ENCODE measurements around the gene TXNIP. TPM values are rescaled to one million over a fixed set of nuclear protein-coding genes. Genes with fewer than 3 reads are reported as not detected.

TXNIP gene
- polyA plus RNA-seq, 1 of the 3 experiments (the other 2 are of a cell fraction): 44.6 TPM

- POLR2A ChIA-PET: no interaction called here
Measured at GRCh38 chr1:146001709-146002108, 5.3 kb upstream of the TXNIP start.

More at GRCh38 chr1:146001709-146002108, 5.3 kb upstream of the TXNIP start:
- H3K4me2 ChIP-seq: no peak overlapping the region
- no peak overlapping the region for H3K9ac ChIP-seq
- H3K27me3 ChIP-seq (ENCODE audit: insufficient read depth): no peaks in the 10 kb centered on the region
- no peak overlapping the region for H3K4me3 ChIP-seq (ENCODE audit: low read depth in 2 of 2, low read length in 1 of 2)
- H3K4me1 ChIP-seq (ENCODE audit: control insufficient read depth in 1 of 2, insufficient read depth in 2 of 2, low read depth in 1 of 2, low read length in 1 of 2): peaks cover 6 to 20% of the 10 kb centered on the region in 2 experiments; a peak in 3 of 4 replicates
- H2AFZ ChIP-seq (ENCODE audit: low read depth): no peak overlapping the region
- TF ChIP-seq RCOR1 (IDR thresholded peaks at IDR 0.05; ENCODE audit: low read length): no peak
- no peak for TF ChIP-seq EP300 (IDR thresholded peaks at IDR 0.05; ENCODE audit: borderline replicate concordance in 1 of 2, low read depth in 1 of 2, low read length in 1 of 2)
- TF ChIP-seq GABPA (IDR thresholded peaks at IDR 0.05; ENCODE audit: low read depth): no peak
- TF ChIP-seq USF1 (IDR thresholded peaks at IDR 0.05; ENCODE audit: borderline replicate concordance, low read depth): no peak
- TF ChIP-seq USF2 (IDR thresholded peaks at IDR 0.05; ENCODE audit: borderline replicate concordance, low read depth, low read length): no peak
- no peak for TF ChIP-seq MAX (IDR thresholded peaks at IDR 0.05; ENCODE audit: low read depth)
- TF ChIP-seq CHD2 (IDR thresholded peaks at IDR 0.05; ENCODE audit: low read length, partially characterized antibody): no peak
- no peak for TF ChIP-seq RAD21 (IDR thresholded peaks at IDR 0.05; ENCODE audit: low read length)
- TF ChIP-seq TEAD4 (IDR thresholded peaks at IDR 0.05; ENCODE audit: borderline replicate concordance, insufficient read depth): no peak
- TF ChIP-seq CTCF (IDR thresholded peaks at IDR 0.05): no peak
- WGBS (ENCODE audit: low lambda C conversion rate): 81% methylated on average over 2 of the region's 2 CpGs
- no peak overlapping the region for H3K27ac ChIP-seq (ENCODE audit: low read depth in 2 of 2, low read length in 1 of 2)
- no peaks in the 10 kb centered on the region for H3K9me2 ChIP-seq
- no peaks in the 10 kb centered on the region for H3K9me3 ChIP-seq
- no peaks in the 10 kb centered on the region for H3K36me3 ChIP-seq (replicated peaks in 1 of 2; ENCODE audit: control insufficient read depth in 1 of 2, insufficient read depth in 2 of 2, low read length in 1 of 2)
- no peaks in the 10 kb centered on the region for H3F3A ChIP-seq (replicated peaks; ENCODE audit: insufficient read depth)
- H4K20me1 ChIP-seq (ENCODE audit: insufficient read depth): no peaks in the 10 kb centered on the region
- DNase-seq: no peak
- no peaks in the 10 kb centered on the region for H3K79me2 ChIP-seq (ENCODE audit: insufficient read depth)
- CTCF ChIA-PET: interaction anchor here (0.8 to 5.0 kb wide), 4 partner anchors 10 to 46 kb away, joined by 3 to 45 read pairs (median 3); no protein-coding TSS in a partner anchor
